ENCODE results near the gene FLOT1.

The FLOT1 gene

DNA sequence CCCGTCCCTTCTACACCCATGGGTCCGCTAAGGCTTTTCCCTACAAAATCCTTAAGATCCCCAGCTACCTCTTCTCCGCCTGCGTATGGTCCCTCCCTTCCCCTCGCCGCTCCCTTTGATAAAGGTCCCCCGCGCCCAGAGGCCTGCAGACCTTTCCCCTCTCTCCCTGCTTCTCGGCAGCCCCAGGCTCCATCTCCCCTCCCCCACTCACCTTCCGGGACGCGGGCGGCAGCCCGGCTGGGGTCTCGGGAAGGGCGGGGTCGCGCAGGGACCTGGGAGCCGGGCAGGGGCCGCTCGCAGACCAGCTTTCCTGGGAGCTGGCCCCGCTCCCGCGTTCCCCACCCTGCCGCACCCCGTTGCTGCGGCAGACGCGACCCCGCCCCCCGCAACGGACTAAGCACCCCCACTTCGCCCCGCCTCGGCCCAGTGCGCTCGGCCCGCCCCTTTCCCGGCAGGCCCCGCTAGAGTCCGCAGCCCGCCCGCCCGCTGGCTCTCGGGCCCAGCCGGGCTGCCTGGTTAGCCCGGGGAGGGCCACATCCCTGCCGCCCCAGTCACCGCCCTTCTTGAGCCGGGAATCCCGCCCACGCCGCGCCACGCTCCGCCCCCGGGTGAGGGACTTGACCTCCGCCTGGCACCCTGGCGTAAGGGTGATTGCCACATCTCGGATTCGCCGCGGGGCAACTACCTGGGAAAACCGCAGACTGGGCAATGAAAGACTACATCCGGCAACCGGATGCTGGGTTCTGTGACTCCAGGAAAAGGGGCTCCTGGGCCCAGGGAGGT lies at the start of gene FLOT1:
FLOT1 (minus strand) TSS at position 372 of the 783 bp plus-strand sequence. CDS start 498 bp downstream, outside the sequence.
- peak; percentile 74 for DNase-seq

GRCh38 chr6:30790724-30791383 lies 48.4 kb upstream of the FLOT1 start:
- DNase-seq, result no peak

DNA sequence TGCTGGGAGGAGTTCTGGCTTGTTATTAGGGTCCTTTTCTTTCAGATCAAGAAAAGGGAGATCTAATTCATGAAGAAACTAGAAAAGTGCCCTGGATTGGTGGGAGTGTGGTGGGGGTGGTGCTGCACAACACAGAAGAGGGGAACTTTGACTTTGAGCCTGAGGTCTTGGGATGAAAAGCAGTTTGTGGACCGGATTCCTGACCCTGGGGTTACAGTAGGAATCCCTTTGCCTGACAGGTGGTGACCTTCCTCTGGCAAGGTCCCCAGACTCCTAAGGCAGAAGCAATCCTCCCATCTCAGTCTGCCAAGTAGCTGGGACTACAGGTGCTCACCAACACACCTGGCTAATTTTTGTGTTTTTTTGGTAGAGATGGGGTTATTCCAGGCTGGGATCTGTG lies 47.1 kb upstream of the FLOT1 start:
- DNase-seq, result no peak

GRCh38 chr6:30787954-30788353 lies 45.5 kb upstream of the FLOT1 start:
- no peak for DNase-seq

GRCh38 chr6:30782425-30783014 lies 40.0 kb upstream of the FLOT1 start:
- DNase-seq, result no peak

DNA sequence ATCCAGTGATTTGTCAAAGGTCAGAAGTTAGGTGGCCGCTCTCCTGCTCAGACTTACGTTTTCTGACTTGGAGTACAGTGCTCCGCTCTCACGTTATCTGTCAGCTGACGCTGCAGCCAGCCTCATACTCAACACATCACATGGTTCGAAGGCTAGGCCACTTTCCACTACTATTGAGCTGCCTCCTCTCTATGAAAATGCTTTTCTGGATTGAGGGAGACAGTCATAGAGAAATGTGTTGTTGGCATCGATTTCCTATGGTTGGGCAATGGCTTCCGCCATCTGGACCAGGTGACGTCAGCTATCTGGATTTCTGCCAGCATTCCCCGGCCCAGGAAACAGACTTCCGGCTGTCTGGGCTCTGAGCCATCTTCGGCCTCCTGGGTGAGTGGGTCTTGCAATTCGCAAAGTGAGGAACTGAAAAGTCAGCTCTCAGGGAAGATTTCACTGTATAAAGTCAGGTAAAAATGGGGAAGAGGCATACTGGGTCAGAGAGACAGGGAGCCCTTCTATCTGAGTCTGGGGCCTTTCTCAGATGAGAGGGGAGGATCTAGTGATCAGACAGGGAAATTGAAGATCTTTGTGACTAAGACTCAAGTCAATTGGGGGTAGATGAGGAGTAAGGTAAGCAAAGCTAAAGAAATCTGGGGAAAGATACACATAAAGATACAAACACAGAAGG lies 39.4 kb upstream of the FLOT1 start:
- DNase-seq, result peak; percentile 90

DNA sequence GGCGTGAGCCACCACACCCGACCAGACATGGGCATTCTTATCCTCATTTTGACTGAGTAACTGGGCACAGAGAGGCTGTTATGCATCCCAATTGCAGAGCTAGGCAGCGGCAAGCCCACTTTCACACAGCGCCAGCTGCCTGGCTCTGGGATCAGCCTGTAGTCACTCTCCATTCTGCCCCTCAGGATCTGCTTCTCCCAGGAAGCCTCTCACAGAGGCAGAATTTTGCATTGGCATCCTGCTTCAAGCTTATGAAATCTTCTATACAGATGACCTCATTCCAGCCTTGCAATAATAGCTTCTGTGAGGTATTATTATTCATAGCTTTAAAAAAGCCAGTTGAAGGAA lies 38.9 kb upstream of the FLOT1 start:
- no peak for DNase-seq

- no peak for DNase-seq
Observed at GRCh38 chr6:30780642-30780920, 38.1 kb upstream of the FLOT1 start.

- no peak for DNase-seq
Observed at GRCh38 chr6:30779850-30780641, 37.6 kb upstream of the FLOT1 start.

DNA sequence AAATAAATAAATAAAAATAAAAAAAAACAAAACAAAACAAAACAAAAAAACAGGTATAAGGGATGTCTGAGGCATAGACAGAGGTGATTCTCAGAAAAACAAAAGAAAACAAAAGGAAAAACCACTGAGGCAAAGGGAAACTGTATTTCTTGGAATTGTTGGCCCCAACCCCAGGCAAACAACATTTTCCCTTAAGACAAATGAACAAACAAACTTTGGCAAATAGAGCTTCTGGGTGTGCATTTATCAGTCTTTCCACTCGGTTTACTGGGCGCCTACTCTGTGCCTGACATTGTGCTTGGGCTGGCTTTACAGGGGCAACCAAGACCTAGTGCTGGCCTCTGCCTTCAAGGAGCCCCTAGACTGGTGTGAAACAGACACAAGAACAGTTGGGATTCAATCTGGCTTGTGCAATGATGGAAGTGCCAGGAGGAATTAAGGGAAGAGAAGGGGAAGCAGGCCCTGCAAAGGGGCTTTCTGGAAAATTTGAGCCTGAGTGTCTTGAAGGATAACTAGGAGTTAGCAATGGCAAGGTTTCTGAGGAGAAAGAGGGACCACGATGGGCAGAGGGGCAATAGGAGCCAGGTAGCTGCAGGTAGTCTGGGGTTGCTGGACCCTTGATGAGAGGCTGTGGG lies 35.6 kb upstream of the FLOT1 start:
- no peak for DNase-seq

DNA sequence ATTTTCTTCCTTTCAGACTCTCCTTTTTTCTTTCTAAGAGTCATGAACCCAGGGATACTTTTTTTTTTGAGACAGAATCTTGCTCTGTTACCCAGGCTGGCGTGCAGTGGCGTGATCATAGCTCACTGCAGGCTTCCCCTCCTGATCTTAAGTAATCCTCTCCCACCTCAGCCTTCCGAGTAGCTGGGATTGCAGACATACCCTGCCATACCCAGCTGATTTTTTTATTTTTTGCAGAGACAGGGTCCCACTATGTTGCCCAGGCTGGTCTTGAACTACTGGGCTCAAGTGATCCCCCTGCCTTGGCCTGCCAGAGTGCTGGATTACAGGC lies 34.6 kb upstream of the FLOT1 start:
- no peak for DNase-seq

DNA sequence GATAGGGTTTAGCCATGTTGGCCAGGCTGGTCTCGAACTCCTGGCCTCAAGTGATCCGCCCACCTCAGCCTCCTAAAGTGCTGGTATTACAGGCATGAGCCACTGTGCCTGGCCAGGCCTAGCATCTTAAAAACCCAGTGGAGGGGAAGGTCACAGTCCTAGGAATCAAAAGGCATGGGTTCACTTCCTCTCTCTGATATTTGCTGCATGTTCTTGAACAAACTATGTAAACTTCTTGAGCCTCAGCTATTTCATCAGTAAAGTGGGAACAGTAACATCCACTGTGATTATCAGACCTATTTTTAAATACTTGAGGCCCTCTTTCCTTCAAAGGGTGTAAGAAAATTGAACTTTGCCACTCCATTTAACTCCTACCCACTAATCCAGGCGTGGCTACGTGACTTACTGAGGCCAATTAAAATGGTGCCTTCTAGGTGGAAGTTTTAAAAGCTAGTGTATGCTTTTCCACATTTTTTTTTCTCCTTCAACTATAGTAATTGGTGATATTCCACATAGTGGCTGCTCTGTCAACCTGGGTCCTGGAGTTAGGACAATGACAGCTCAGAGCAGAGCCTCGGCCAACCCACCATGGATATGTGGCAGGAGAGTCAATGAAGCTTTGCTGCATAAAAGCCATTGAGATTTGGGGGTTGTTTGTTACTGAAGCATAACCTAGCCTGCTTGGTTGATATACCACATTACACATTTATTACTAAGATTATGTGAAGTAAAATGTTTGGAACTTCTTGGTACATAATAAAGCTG lies 34.1 kb upstream of the FLOT1 start:
- no peak for DNase-seq

DNA sequence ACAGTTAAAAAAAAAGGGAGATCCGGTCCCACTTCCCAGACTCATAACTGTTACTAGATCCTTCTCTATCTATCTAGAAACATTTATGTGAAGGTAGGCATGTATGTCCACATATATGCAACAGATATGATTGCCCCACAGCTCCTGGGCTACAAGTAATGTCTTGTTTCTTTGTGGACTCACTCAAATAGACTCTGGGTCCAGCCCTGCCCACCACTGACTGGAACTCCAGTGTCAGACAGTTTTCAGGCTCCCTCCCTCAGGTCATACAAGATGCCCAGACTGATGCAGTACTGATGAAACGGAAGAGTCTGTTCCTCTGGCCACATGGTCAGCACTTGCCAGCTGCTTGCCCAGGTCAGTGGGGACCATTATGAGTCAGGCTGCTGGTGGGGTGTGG lies 32.6 kb upstream of the FLOT1 start:
- DNase-seq, result no peak

GRCh38 chr6:30774701-30775100 lies 32.2 kb upstream of the FLOT1 start:
- no peak for DNase-seq

DNA sequence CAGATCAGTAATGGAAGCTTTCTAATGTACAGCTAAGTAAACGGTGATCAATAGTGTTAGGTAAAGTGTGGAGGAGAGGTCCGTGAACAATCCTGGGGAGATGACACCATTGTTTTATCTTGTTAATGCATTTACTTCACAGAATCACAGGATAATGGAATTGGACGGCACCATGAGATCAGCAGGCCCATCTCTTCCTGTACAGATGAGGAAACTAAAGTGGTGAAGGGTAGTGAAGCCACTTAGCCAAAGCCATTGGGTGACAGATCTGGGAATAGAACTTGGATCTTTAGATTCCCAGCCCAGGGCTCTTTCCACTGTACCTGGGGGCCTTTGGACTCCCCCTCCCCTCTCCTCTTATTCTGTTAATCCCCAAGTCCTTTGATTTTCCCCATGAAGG lies 28.1 kb upstream of the FLOT1 start:
- DNase-seq, result no peak

- peak; percentile 52 for DNase-seq
Observed at GRCh38 chr6:30769853-30770524, 27.5 kb upstream of the FLOT1 start.

- peak; percentile 11 for DNase-seq
Observed at GRCh38 chr6:30769088-30769852, 26.8 kb upstream of the FLOT1 start.

- DNase-seq, result no peak
Observed at GRCh38 chr6:30768634-30769087, 26.2 kb upstream of the FLOT1 start.

GRCh38 chr6:30767944-30768301 lies 25.4 kb upstream of the FLOT1 start:
- DNase-seq, result no peak

- no peak for DNase-seq
Observed at GRCh38 chr6:30767158-30767943, 24.9 kb upstream of the FLOT1 start.

Data from SHP77 treated with DMSO at 0.1 percent for 48 hours (cell line).